Neural cell (in vitro differentiated cells): ENCODE measurements around the gene GAB1.

Experiments used
- CTCF ChIP-seq: fragments of 450-650 bp; IDR thresholded peaks from 2 replicates; pipeline ENCODE4 v1.5.1; 2014; ENCODE audit warnings: antibody characterized with exemption, mild to moderate bottlenecking, moderate library complexity; ENCODE audit not compliant: poor library complexity, severe bottlenecking
- RAD21 ChIP-seq: fragments of 450-650 bp; conservative IDR thresholded peaks from 2 replicates; pipeline ENCODE4 v1.6.1; 2014; ENCODE audit warnings: antibody characterized with exemption, mild to moderate bottlenecking, moderate library complexity

- no peak for TF ChIP-seq RAD21
- TF ChIP-seq CTCF = no peak
Observed at GRCh38 chr4:143481361-143481760, 144.7 kb downstream of the GAB1 start.
